GM18517 (cell line): ENCODE results near the gene CMTM8.

Experiments used
- ATAC-seq: cut with Tn5 transposase; IDR thresholded peaks from one replicate; pipeline ENCODE4 v1.9.1; 2021; ENCODE audit warnings: mild to moderate bottlenecking, moderate library complexity; ENCODE audit not compliant: unreplicated experiment

The CMTM8 gene

DNA sequence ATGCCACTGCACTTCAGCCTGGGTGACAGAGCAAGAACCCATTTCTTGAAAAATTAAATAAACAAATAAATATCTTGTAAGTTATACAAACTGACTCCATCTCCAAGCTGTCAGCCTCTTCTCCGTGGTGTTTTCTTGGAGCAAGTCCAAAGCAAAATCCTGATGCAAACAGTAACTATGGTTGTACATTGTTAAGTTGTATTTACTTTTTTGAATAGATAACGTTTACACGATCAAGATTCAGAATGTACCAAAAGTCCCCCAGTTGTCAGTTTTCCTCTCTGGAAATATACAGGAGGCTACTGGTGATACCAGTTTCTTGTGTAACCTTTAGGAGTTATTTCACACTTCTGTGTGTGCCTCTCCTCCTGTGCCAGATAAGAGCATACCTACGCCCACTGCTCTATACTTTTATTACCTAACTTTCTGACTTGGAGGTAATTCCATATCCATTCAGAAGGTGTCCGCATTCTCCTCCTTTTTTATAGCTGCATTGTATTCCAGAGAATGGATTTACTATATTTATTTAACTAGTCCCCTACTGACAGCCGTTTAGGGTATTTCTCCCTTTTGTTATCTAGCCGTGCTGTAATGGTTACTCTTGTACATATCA lies 167.3 kb downstream of the CMTM8 start:
- no peak for ATAC-seq

GRCh38 chr3:32406486-32407408 lies 168.3 kb downstream of the CMTM8 start:
- ATAC-seq: no peak

- no peak for ATAC-seq
Observed at GRCh38 chr3:32410367-32411246, 172.1 kb downstream of the CMTM8 start.

DNA sequence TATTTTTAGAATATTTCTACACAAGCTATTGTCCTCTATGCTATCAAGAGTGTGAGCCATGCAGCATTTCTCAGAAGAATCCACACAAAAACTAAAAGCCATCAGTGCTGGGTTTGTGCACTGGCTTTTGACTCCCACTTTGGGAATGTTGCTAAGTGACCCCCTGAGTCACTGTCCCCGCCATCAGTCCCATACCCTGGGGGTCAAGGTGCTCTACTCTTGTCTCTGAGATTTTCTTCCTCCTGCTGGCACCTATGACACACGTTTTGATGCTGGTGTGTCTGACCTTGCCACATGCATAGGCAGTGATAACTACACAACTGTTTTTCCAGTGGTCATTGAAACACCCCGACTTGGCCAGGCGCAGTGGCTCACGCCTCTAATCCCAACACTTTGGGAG lies 173.0 kb downstream of the CMTM8 start:
- ATAC-seq: no peak

- ATAC-seq: no peak
Observed at GRCh38 chr3:32412887-32413286, 174.4 kb downstream of the CMTM8 start.

- no peak for ATAC-seq
Observed at GRCh38 chr3:32413845-32414521, 175.5 kb downstream of the CMTM8 start.

DNA sequence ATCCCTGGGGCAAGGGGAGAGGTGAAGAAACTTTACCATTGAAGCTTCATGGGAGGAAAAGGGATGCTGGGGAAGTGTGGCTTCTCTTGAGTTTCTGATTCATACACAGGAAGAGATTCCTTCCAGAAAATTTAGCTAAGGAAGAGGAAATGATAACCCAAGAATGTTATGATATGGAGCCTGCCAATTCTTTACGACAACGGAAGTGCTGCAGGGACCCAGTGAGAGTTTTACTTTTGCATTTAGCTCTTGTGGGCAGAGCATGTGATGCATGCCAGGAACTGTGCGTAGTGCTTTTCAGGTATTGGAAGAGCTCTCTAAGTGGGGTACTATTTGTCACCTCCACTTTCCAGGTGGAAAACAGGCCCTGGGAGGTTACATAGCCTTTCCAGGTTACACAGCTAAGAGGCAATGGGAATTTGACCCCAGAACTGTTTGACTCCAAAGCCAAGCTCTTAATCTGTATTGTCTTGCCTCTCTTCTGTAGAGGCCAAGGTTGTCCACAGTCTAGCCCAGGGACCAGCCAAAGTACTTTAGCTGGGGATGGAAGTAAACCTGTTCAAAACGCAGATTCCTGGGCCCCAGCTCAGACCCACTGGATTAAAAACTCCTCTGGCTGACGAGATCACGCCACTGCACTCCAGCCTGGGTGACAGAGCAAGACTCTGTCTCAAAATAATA lies 176.2 kb downstream of the CMTM8 start:
- peak; percentile 74 for ATAC-seq

DNA sequence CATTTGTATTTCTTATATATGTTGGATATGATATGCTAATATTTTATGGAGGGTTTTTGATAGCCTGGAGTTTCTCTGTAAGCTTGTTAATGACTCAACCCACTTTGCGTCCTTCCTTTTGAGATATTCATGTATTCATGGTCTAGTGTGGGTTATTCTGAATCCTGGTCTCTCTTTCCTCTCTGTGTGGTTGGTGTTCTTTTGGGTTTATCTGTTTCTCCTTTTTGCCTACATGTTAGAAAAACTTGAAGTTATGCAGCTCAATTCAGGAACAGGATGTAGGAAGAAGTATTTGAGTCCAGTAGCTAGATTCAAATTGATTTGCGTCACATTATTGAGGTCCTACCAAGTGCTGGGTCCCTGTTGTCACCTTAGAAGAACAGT lies 181.3 kb downstream of the CMTM8 start:
- no peak for ATAC-seq
